AG04450 (cell line): ENCODE results near the gene IFI35. TPM values are rescaled to one million over a fixed set of nuclear protein-coding genes. Genes with fewer than 3 reads are reported as not detected.

ENCODE experiments used
- CTCF ChIA-PET: fragments of 300-600, 350-600 bp; formaldehyde crosslinking; extraction: SDS; loops from one replicate; lab custom pipeline; 2022; ENCODE audit warnings: antibody characterized with exemption, inconsistent platforms; lab: Charles Lee
- POLR2A ChIA-PET: fragments of 350-600 bp; formaldehyde crosslinking; extraction: SDS; loops from one replicate; lab custom pipeline; 2021; ENCODE audit warnings: antibody characterized with exemption, inconsistent platforms; lab: Yijun Ruan, JAX
- DNase-seq: peaks from one replicate; pipeline ENCODE4 v3.0.0-alpha.2; 2011; ENCODE audit warnings: low read depth, low spot score
- H3K27ac ChIP-seq: one replicate; pipeline ENCODE4 v1.5.1; 2012; ENCODE audit warnings: low read depth, low read length, control low read depth
- H3K27me3 ChIP-seq: one replicate; pipeline ENCODE4 v1.6.0; 2012; ENCODE audit warnings: low read length; ENCODE audit not compliant: control insufficient read depth, insufficient read depth
- H3K4me3 ChIP-seq: 2 replicates; pipeline ENCODE4 v1.5.1; 2011; ENCODE audit warnings: mild to moderate bottlenecking, low read depth, low read length, control low read depth
- H3K9me3 ChIP-seq: 2 replicates; pipeline ENCODE4 v1.5.1; 2012; ENCODE audit warnings: low read length; ENCODE audit not compliant: control insufficient read depth, insufficient read depth
- polyA plus RNA-seq: library from polyadenylated mRNA; depleted of rRNA; stranded (reverse); fragments of >200 nt; gene quantifications from 2 replicates; pipeline ENCODE4 v1.2.3, GENCODE V29; 2011
- TF ChIP-seq, protein P1 (sequence below): IDR thresholded peaks from 2 replicates; pipeline ENCODE4 v1.5.1; 2011; ENCODE audit warnings: low read depth, low read length, control low read depth, inconsistent platforms

IFI35 gene
- polyA plus RNA-seq, 1 experiment: 24.1 TPM

DNA sequence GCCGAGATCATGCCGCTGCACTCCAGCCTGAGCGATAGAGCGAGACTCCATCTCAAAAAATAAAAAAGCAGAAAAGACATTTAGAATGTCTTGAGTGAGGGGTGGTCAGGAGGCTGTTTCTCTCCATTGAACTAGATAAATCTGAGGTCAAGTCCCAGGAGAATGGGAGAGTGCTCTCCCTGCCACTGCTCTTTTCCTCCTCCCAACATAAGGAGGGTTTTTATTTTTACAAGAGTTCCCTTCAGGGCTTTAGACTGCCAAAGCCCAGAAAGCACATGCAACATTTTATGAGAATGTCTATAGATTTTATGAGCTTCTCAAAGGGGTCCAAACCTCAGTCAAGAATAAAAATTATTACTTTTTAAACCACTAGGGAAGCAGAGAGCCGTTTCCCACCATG is 20.0 kb downstream of the IFI35 start:
- Histone ChIP-seq H3K9me3 (no peaks in the 10 kb centered on the region; the same call in 1 of the 2 replicates), H3K27me3 (peaks cover 4% of the 10 kb centered on the region), H3K27ac (no peak overlapping the region), H3K4me3 (no peak overlapping the region)
- no peak for DNase-seq
- TF ChIP-seq, protein P1, sequence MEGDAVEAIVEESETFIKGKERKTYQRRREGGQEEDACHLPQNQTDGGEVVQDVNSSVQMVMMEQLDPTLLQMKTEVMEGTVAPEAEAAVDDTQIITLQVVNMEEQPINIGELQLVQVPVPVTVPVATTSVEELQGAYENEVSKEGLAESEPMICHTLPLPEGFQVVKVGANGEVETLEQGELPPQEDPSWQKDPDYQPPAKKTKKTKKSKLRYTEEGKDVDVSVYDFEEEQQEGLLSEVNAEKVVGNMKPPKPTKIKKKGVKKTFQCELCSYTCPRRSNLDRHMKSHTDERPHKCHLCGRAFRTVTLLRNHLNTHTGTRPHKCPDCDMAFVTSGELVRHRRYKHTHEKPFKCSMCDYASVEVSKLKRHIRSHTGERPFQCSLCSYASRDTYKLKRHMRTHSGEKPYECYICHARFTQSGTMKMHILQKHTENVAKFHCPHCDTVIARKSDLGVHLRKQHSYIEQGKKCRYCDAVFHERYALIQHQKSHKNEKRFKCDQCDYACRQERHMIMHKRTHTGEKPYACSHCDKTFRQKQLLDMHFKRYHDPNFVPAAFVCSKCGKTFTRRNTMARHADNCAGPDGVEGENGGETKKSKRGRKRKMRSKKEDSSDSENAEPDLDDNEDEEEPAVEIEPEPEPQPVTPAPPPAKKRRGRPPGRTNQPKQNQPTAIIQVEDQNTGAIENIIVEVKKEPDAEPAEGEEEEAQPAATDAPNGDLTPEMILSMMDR: no peak
- POLR2A ChIA-PET: interaction anchor here (3.5 kb wide), 1 partner anchor 289 kb away, joined by 22 read pairs; no protein-coding TSS in a partner anchor
- CTCF ChIA-PET: no interaction called here

DNA sequence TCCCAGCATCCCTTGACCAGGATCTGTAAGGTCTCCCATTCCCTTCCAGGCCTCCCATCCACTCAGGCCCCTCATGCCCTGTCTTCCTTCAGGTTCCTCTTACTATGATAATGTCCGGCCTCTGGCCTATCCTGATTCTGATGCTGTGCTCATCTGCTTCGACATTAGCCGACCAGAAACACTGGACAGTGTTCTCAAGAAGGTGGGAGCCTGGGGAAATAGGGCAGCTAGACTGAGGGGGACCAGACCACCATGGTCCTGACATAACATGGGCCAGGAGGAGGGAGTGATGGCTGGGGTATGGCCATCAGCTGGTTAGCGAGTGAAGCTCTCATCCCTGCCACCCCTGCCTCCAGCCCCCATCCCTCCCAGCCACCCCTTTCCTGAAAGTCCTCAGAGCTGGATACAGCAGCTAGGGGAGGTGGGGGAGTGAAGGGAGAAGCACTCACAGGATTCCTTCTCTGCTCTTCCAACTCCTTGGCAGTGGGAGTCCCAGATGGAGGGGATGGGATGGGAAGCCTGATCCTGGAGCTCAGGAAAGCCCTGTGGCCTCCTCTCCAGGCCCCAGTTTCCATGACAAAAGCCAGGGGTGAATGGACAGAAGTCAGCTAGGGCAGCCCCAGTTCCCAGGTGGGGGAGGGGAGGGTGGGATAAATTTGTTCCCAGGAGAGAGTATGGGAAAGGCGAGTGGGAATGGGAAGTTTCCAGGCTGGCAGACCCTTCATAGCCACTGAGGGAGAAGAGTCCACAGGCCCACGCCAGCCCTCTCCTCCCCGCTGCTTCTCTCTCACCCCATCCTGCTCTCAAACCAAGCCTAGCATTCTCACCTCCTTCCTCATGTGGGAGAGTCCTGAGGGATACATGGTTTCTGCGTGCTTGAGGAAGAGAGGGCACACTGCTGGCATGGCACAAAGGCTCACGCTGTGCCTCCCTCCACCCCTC is 20.8 kb downstream of the IFI35 start:
- POLR2A ChIA-PET: interaction anchor here (0.6 kb wide), 1 partner anchor 44 kb away, joined by 5 read pairs; no protein-coding TSS in a partner anchor

GRCh38 chr17:43028221-43028861 is 21.8 kb downstream of the IFI35 start:
- no peak overlapping the region for H3K27ac ChIP-seq
- TF ChIP-seq, protein P1: no peak
- CTCF ChIA-PET: no interaction called here

More for the DNA sequence above, 20.8 kb downstream of the IFI35 start:
- TF ChIP-seq, protein P1: no peak
- H3K4me3 ChIP-seq: no peak overlapping the region
- no peak overlapping the region for H3K27ac ChIP-seq
- no peak for DNase-seq
- CTCF ChIA-PET: interaction anchor here (0.7 kb wide), 1 partner anchor 307 kb away, joined by 3 read pairs; no protein-coding TSS in a partner anchor
- peaks cover 4% of the 10 kb centered on the region for H3K27me3 ChIP-seq
- H3K9me3 ChIP-seq: no peaks in the 10 kb centered on the region

DNA sequence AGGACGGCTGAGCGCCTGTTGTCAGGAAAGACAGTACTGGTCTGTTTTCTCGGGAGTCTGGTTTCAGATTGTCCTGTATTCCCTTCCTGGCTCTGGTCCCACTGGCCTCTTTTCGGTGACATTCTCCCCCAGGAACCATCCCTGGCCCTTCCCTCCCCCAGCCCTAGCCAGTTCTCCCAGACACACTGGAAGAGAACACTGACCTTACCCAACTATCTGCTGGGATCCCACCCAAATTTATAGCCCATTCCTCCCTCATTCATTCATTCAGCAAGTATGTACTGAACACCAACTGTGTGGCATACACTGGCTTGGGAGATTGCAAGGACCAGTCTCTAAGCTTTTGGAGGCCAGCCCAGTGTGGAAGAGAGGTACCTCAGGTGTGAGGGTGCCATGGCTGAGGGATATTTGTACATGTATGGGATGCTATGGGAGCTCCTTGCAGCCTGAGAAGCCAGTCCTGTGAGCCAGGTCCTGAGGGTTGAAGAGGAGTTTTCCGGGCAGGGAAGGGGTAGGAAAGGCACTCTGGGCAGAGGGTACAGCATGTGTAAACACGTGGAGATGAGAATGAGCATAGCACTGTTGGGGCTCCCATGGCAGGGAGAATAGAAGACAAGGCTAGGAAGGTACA is 23.7 kb downstream of the IFI35 start:
- no peak overlapping the region for H3K4me3 ChIP-seq
- ChIA-PET CTCF (no interaction called here), POLR2A (no interaction called here)
- H3K9me3 ChIP-seq: no peaks in the 10 kb centered on the region
- DNase-seq: no peak
- peaks cover 4% of the 10 kb centered on the region for H3K27me3 ChIP-seq
- TF ChIP-seq, protein P1: no peak
- no peak overlapping the region for H3K27ac ChIP-seq

More at GRCh38 chr17:43028221-43028861, 21.8 kb downstream of the IFI35 start:
- Histone ChIP-seq H3K4me3 (no peak overlapping the region), H3K9me3 (no peaks in the 10 kb centered on the region), H3K27me3 (peaks cover 4% of the 10 kb centered on the region)
- no peak for DNase-seq
- POLR2A ChIA-PET: no interaction called here
